Body of pancreas (tissue), 4 donors: ENCODE measurements around the gene RAPGEF3. TPM values are rescaled to one million over a fixed set of nuclear protein-coding genes. Genes with fewer than 3 reads are reported as not detected.

Source experiments
- ATAC-seq: fragments of 150-250 bp; one replicate; pipeline ENCODE4 v1.9.1; 2016
- DNase-seq, 4 donors: peaks; one replicate each; pipeline ENCODE4 v3.0.0-alpha.2; 2019
- H3K27ac ChIP-seq, 4 donors: fragments of 200-600 bp; sonication (generic); 1 replicate in 3 of 4; 2 replicates in 1 of 4; pipeline versions ENCODE4 v1.5.1 to v1.6.1; 2016 to 2019; ENCODE audit warnings: mild to moderate bottlenecking in 1 of 4, mixed read lengths in 1 of 4, moderate library complexity in 1 of 4
- H3K27me3 ChIP-seq, 2 donors: fragments of 200-600 bp; sonication (generic); one replicate each; pipeline ENCODE4 v1.6.0; 2016; ENCODE audit warnings: mild to moderate bottlenecking in 1 of 2
- H3K36me3 ChIP-seq, 2 donors: fragments of 200-600 bp; sonication (generic); replicated peaks in 1 of 2; 2 replicates each; pipeline ENCODE4 v1.5.1; 2016; ENCODE audit warnings: low read depth in 2 of 2; ENCODE audit not compliant: insufficient read depth in 1 of 2
- H3K4me1 ChIP-seq: fragments of 200-600 bp; sonication (generic); one replicate; pipeline ENCODE4 v1.6.0; 2016
- H3K4me3 ChIP-seq, 2 donors: fragments of 200-600 bp; sonication (generic); 1 replicate in 1 of 2; 2 replicates in 1 of 2; pipeline ENCODE4 v1.5.1; 2016 to 2019
- H3K9me3 ChIP-seq, 3 donors: fragments of 200-600 bp; sonication (generic); 1 replicate in 2 of 3; 2 replicates in 1 of 3; pipeline ENCODE4 v1.5.1; 2016
- CTCF ChIP-seq, 7 experiments: fragments of 450-650 bp in 4 of 7; fragments of 200-600 bp in 3 of 7; sonication (generic) in 3 of 7; IDR thresholded peaks; one replicate each; pipeline ENCODE4 v1.5.1; 2016 to 2019; ENCODE audit warnings: antibody characterized with exemption in 7 of 7
- POLR2A ChIP-seq, 3 donors: fragments of 450-650 bp; IDR thresholded peaks; one replicate each; pipeline ENCODE4 v1.6.1; 2016; ENCODE audit warnings: antibody characterized with exemption in 3 of 3, mild to moderate bottlenecking in 2 of 3
- WGBS, 2 donors: methylation state at CpG; one replicate each; pipeline ENCODE4 v1.1.5; 2017; 5-methylcytosine and 5-hydroxymethylcytosine counted together
- intact Hi-C: fragments of 100-400 bp; cut with DNase I; formaldehyde crosslinking; loops from one replicate; pipeline ENCODE4 v1.15.1; 2023
- total RNA-seq, 2 donors: library from RNA; depleted of rRNA; stranded (reverse); fragments of >200 nt; gene quantifications; one replicate each; pipeline ENCODE4 v1.1.0, GENCODE V29; 2016

Gene RAPGEF3
- total RNA-seq, 2 donors from 2014 or later: 11.9 to 23.4 TPM

GRCh38 chr12:47785887-47786661 lies 27.4 kb upstream of the RAPGEF3 start:
- no peaks in the 10 kb centered on the region for H3K27me3 ChIP-seq
- no peak for DNase-seq
- TF ChIP-seq CTCF (IDR thresholded peaks at IDR 0.05): no peak
- no peak for TF ChIP-seq POLR2A (IDR thresholded peaks at IDR 0.05)
- 68 to 90% methylated on average over 7 to 11 of the region's 11 CpGs for WGBS, 2 donors
- no peak overlapping the region for H3K4me3 ChIP-seq
- no peak overlapping the region for H3K27ac ChIP-seq
- no peak for ATAC-seq
- intact Hi-C loops: no loop called here
- H3K4me1 ChIP-seq: no peaks in the 10 kb centered on the region
- no peaks in the 10 kb centered on the region for H3K9me3 ChIP-seq
- peaks cover 0 to 28% of the 10 kb centered on the region in 2 donors for H3K36me3 ChIP-seq

- Histone ChIP-seq H3K9me3 (no peaks in the 10 kb centered on the region), H3K36me3 (peaks cover 0 to 27% of the 10 kb centered on the region in 2 donors), H3K27me3 (no peaks in the 10 kb centered on the region), H3K27ac (no peak overlapping the region), H3K4me1 (no peaks in the 10 kb centered on the region), H3K4me3 (no peak overlapping the region)
- TF ChIP-seq CTCF (IDR thresholded peaks at IDR 0.05) (no peak), POLR2A (IDR thresholded peaks at IDR 0.05) (no peak)
- no peak for ATAC-seq
- WGBS, 2 donors: 85 to 88% methylated on average over 10 to 13 of the region's 15 CpGs
- DNase-seq: no peak
- intact Hi-C loops: no loop called here
Observed at GRCh38 chr12:47785036-47785886, 26.6 kb upstream of the RAPGEF3 start.

- Histone ChIP-seq H3K9me3 (no peaks in the 10 kb centered on the region), H3K4me3 (no peak overlapping the region), H3K4me1 (no peaks in the 10 kb centered on the region), H3K27me3 (no peaks in the 10 kb centered on the region), H3K27ac (no peak overlapping the region), H3K36me3 (peaks cover 0 to 21% of the 10 kb centered on the region in 2 donors)
- no peak for ATAC-seq
- DNase-seq: no peak
- no peak for TF ChIP-seq POLR2A (IDR thresholded peaks at IDR 0.05)
- no peak for TF ChIP-seq CTCF (IDR thresholded peaks at IDR 0.05)
- 88 to 91% methylated on average over 11 to 20 of the region's 20 CpGs for WGBS, 2 donors
- intact Hi-C loops: loop anchor here (5.0 kb wide), 2 partner anchors 53 to 72 kb away; no protein-coding TSS in a partner anchor
Observed at GRCh38 chr12:47783821-47784819, 25.4 kb upstream of the RAPGEF3 start.

- no peak overlapping the region for H3K4me3 ChIP-seq
- intact Hi-C loops: loop anchor here (5.0 kb wide), 2 partner anchors 54 to 71 kb away; no protein-coding TSS in a partner anchor
- TF ChIP-seq POLR2A (IDR thresholded peaks at IDR 0.05) (no peak), CTCF (IDR thresholded peaks at IDR 0.05) (no peak)
- ATAC-seq (no peak), DNase-seq (no peak)
- WGBS, 2 donors: 87 to 90% methylated on average over 9 to 16 of the region's 17 CpGs
- peaks cover under 1% of the 10 kb centered on the region for H3K4me1 ChIP-seq
- H3K27me3 ChIP-seq: no peaks in the 10 kb centered on the region
- H3K36me3 ChIP-seq: peaks cover 0 to 16% of the 10 kb centered on the region in 2 donors
- H3K27ac ChIP-seq: no peak overlapping the region
- H3K9me3 ChIP-seq: no peaks in the 10 kb centered on the region
Observed at GRCh38 chr12:47783024-47783755, 24.5 kb upstream of the RAPGEF3 start.
